T47D (cell line): ENCODE measurements around the gene GFRA1.

Source experiments
- DNase-seq, 2 experiments: peaks; one replicate each; pipeline versions ENCODE4 v3.0.0 to v3.0.0-alpha.2; 2011 to 2012; ENCODE audit warnings: low read depth in 1 of 2, low spot score in 1 of 2
- JUND ChIP-seq: IDR thresholded peaks from 2 replicates; pipeline ENCODE4 v1.6.1; 2012; ENCODE audit warnings: low read depth
- in situ Hi-C: cut with HindIII; loops from 2 replicates; pipeline ENCODE4 v1.10.0; 2016; ENCODE audit warnings: low sequenced_read_pairs, low pct_unique_long_range_greater_than_20kb

Gene GFRA1

GRCh38 chr10:116265686-116266085, 7.3 kb downstream of the GFRA1 start:
- DNase-seq = no peak
- in situ Hi-C loops = no loop called here
- no peak for TF ChIP-seq JUND

- in situ Hi-C loops = no loop called here
- peak in 1 of 2 experiments; percentile 14 for DNase-seq
- no peak for TF ChIP-seq JUND
These were observed 8.9 kb downstream of the GFRA1 start for GRCh38 chr10:116263870-116264655.

- in situ Hi-C loops = no loop called here
- no peak for DNase-seq
- no peak for TF ChIP-seq JUND
These were observed 10.3 kb downstream of the GFRA1 start for GRCh38 chr10:116262678-116263077.

GRCh38 chr10:116260599-116260998, 12.4 kb downstream of the GFRA1 start:
- DNase-seq = no peak
- in situ Hi-C loops = no loop called here
- TF ChIP-seq JUND = no peak

GRCh38 chr10:116259638-116260037, 13.4 kb downstream of the GFRA1 start:
- DNase-seq = no peak
- no peak for TF ChIP-seq JUND
- in situ Hi-C loops = no loop called here

- in situ Hi-C loops = no loop called here
- TF ChIP-seq JUND = no peak
- DNase-seq = no peak
These were observed 15.2 kb downstream of the GFRA1 start for GRCh38 chr10:116257785-116258184.

- in situ Hi-C loops = no loop called here
- TF ChIP-seq JUND = no peak
- DNase-seq = no peak
These were observed 16.2 kb downstream of the GFRA1 start for GRCh38 chr10:116256752-116257259.

GRCh38 chr10:116255886-116256751, 16.9 kb downstream of the GFRA1 start:
- in situ Hi-C loops = no loop called here
- DNase-seq = no peak
- no peak for TF ChIP-seq JUND

- in situ Hi-C loops = no loop called here
- no peak for TF ChIP-seq JUND
These were observed 18.4 kb downstream of the GFRA1 start for GRCh38 chr10:116254422-116255155.

GRCh38 chr10:116253716-116254115, 19.3 kb downstream of the GFRA1 start:
- in situ Hi-C loops = no loop called here
- no peak for TF ChIP-seq JUND
- no peak for DNase-seq

More at GRCh38 chr10:116254422-116255155, 18.4 kb downstream of the GFRA1 start:
- no peak for DNase-seq

- no peak for DNase-seq
- in situ Hi-C loops = no loop called here
- TF ChIP-seq JUND = no peak
These were observed 21.2 kb downstream of the GFRA1 start for GRCh38 chr10:116251602-116252395.

- in situ Hi-C loops = no loop called here
- DNase-seq = no peak
- no peak for TF ChIP-seq JUND
These were observed 25.3 kb downstream of the GFRA1 start for GRCh38 chr10:116247691-116248090.
